GM23248 (cell line): ENCODE results near the gene ACOD1. TPM values are rescaled to one million over a fixed set of nuclear protein-coding genes. Genes with fewer than 3 reads are reported as not detected.

ENCODE experiments used
- DNase-seq: peaks from one replicate; pipeline ENCODE4 v3.0.0-alpha.2; 2015
- H2AFZ ChIP-seq: fragments of 200-600 bp; sonication (generic); 2 replicates; pipeline ENCODE4 v1.6.1; 2016; ENCODE audit warnings: antibody characterized with exemption
- H3F3A ChIP-seq: fragments of 200-600 bp; sonication (generic); 2 replicates; pipeline ENCODE4 v1.6.1; 2016; ENCODE audit warnings: mild to moderate bottlenecking, antibody characterized with exemption, mixed run types; ENCODE audit not compliant: insufficient read depth
- H3K27ac ChIP-seq: fragments of 200-600 bp; sonication (generic); 2 replicates; pipeline ENCODE4 v1.5.1; 2016; ENCODE audit warnings: mild to moderate bottlenecking
- H3K27me3 ChIP-seq: fragments of 200-600 bp; sonication (generic); replicated peaks from 2 replicates; pipeline ENCODE4 v1.6.1; 2016; ENCODE audit warnings: mild to moderate bottlenecking; ENCODE audit not compliant: insufficient read depth
- H3K36me3 ChIP-seq: fragments of 200-600 bp; sonication (generic); 2 replicates; pipeline ENCODE4 v1.6.1; 2016; ENCODE audit warnings: low read depth, mild to moderate bottlenecking
- H3K4me1 ChIP-seq: fragments of 200-600 bp; sonication (generic); 2 replicates; pipeline ENCODE4 v1.6.1; 2016; ENCODE audit warnings: mild to moderate bottlenecking; ENCODE audit not compliant: insufficient read depth
- H3K4me2 ChIP-seq: fragments of 200-600 bp; sonication (generic); one replicate; pipeline ENCODE4 v1.6.1; 2016; ENCODE audit warnings: mild to moderate bottlenecking; ENCODE audit not compliant: unreplicated experiment
- H3K4me3 ChIP-seq: fragments of 200-600 bp; sonication (generic); 2 replicates; pipeline ENCODE4 v1.5.1; 2016; ENCODE audit warnings: mild to moderate bottlenecking
- H3K79me2 ChIP-seq: fragments of 200-600 bp; sonication (generic); 2 replicates; pipeline ENCODE4 v1.6.1; 2016; ENCODE audit warnings: mild to moderate bottlenecking; ENCODE audit not compliant: insufficient read depth
- H3K9ac ChIP-seq: fragments of 200-600 bp; sonication (generic); 2 replicates; pipeline ENCODE4 v1.6.1; 2016; ENCODE audit warnings: mild to moderate bottlenecking
- H3K9me2 ChIP-seq: fragments of 200-600 bp; sonication (generic); 2 replicates; pipeline ENCODE4 v1.6.1; 2016; ENCODE audit warnings: mixed run types, mild to moderate bottlenecking, moderate library complexity; ENCODE audit not compliant: insufficient read depth
- H3K9me3 ChIP-seq: fragments of 200-600 bp; sonication (generic); one replicate; pipeline ENCODE4 v1.6.1; 2017; ENCODE audit warnings: low read depth
- H4K20me1 ChIP-seq: fragments of 200-600 bp; sonication (generic); 2 replicates; pipeline ENCODE4 v1.6.0; 2016; ENCODE audit not compliant: insufficient read depth
- EZH2 ChIP-seq: fragments of 200-600 bp; sonication (generic); IDR thresholded peaks from 2 replicates; pipeline ENCODE4 v1.6.1; 2018; ENCODE audit warnings: antibody characterized with exemption, mild to moderate bottlenecking; ENCODE audit not compliant: insufficient read depth, poor library complexity, severe bottlenecking
- EZH2phosphoT487 ChIP-seq: fragments of 200-600 bp; sonication (generic); IDR thresholded peaks from 2 replicates; pipeline ENCODE4 v1.6.1; 2018; ENCODE audit warnings: antibody characterized with exemption, moderate library complexity, mild to moderate bottlenecking, low read depth; ENCODE audit not compliant: insufficient read depth
- WGBS, 2 experiments: methylation state at CpG; one replicate each; pipeline ENCODE4 v1.1.6; 2015 to 2017; ENCODE audit warnings: low lambda C conversion rate in 2 of 2, low coverage in 1 of 2; ENCODE audit errors: missing lambda C conversion rate in 2 of 2; 5-methylcytosine and 5-hydroxymethylcytosine counted together
- in situ Hi-C: fragments of 300-500 bp; cut with MboI; formaldehyde crosslinking; loops from 2 replicates; pipeline ENCODE4 v1.15.0; 2020
- polyA plus RNA-seq: library from polyadenylated mRNA; unstranded; fragments of >200 nt; fragmentation: Nextera tagmentation; extraction: Ambion mirVana; gene quantifications from 2 replicates; pipeline ENCODE4 v1.2.1, GENCODE V29; 2016
- total RNA-seq: library from RNA; depleted of rRNA; stranded (reverse); fragments of >200 nt; shearing (Covaris generic); gene quantifications from 2 replicates; pipeline ENCODE4 v1.2.3, GENCODE V29; 2014; rRNA removed

ACOD1 gene
- total and polyA plus RNA-seq, 2 experiments from 2014 or later = not detected

- Histone ChIP-seq H2AFZ (no peak overlapping the region), H3F3A (peaks cover 55% of the 10 kb centered on the region), H3K9me2 (no peaks in the 10 kb centered on the region), H3K36me3 (peaks cover 34% of the 10 kb centered on the region), H3K27me3 (no peaks in the 10 kb centered on the region), H3K27ac (peak overlapping the region; percentile 31), H3K79me2 (peaks cover 56% of the 10 kb centered on the region), H3K9me3 (no peaks in the 10 kb centered on the region), H4K20me1 (no peaks in the 10 kb centered on the region), H3K4me1 (peaks cover 15% of the 10 kb centered on the region; the same call in 1 of the 2 replicates), H3K9ac (no peak overlapping the region), H3K4me3 (no peak overlapping the region), H3K4me2 (no peak overlapping the region)
- DNase-seq = peak; percentile 25
- in situ Hi-C loops = no loop called here
- WGBS, 2 experiments = 31 to 34% methylated on average over 1 of the region's 1 CpG
- TF ChIP-seq EZH2 (no peak), EZH2phosphoT487 (no peak)
Measured at GRCh38 chr13:77000475-77000874, 52.2 kb downstream of the ACOD1 start.

- no peak for TF ChIP-seq EZH2phosphoT487
- no peak for TF ChIP-seq EZH2
- 44 to 49% methylated on average over 4 of the region's 4 CpGs for WGBS, 2 experiments
- Histone ChIP-seq H4K20me1 (no peaks in the 10 kb centered on the region), H3K79me2 (peaks cover 57% of the 10 kb centered on the region), H3K27me3 (no peaks in the 10 kb centered on the region), H3K4me3 (no peak overlapping the region), H3K36me3 (peaks cover 31% of the 10 kb centered on the region; the same call in 1 of the 2 replicates), H3K4me1 (peaks cover 20% of the 10 kb centered on the region; the same call in 1 of the 2 replicates), H3F3A (peaks cover 58% of the 10 kb centered on the region), H3K9me3 (no peaks in the 10 kb centered on the region), H3K27ac (no peak overlapping the region), H2AFZ (no peak overlapping the region), H3K4me2 (no peak overlapping the region), H3K9ac (no peak overlapping the region), H3K9me2 (no peaks in the 10 kb centered on the region)
- in situ Hi-C loops = no loop called here
- no peak for DNase-seq
Measured at GRCh38 chr13:77001540-77001939, 53.2 kb downstream of the ACOD1 start.

GRCh38 chr13:77001963-77002587 lies 53.8 kb downstream of the ACOD1 start:
- Histone ChIP-seq H3F3A (peaks cover 60% of the 10 kb centered on the region), H4K20me1 (no peaks in the 10 kb centered on the region), H3K27me3 (no peaks in the 10 kb centered on the region), H3K27ac (no peak overlapping the region), H3K4me1 (peaks cover 20% of the 10 kb centered on the region; the same call in 1 of the 2 replicates), H3K4me2 (no peak overlapping the region), H3K36me3 (peaks cover 36% of the 10 kb centered on the region; the same call in 1 of the 2 replicates), H3K9ac (no peak overlapping the region), H3K4me3 (no peak overlapping the region), H3K79me2 (peaks cover 57% of the 10 kb centered on the region), H2AFZ (no peak overlapping the region), H3K9me2 (no peaks in the 10 kb centered on the region), H3K9me3 (no peaks in the 10 kb centered on the region)
- WGBS, 2 experiments = 16 to 20% methylated on average over 4 of the region's 4 CpGs
- TF ChIP-seq EZH2phosphoT487 = no peak
- no peak for TF ChIP-seq EZH2
- in situ Hi-C loops = no loop called here
- no peak for DNase-seq

- in situ Hi-C loops = no loop called here
- no peak overlapping the region for H3K27ac ChIP-seq
Measured at GRCh38 chr13:77002590-77003190, 54.4 kb downstream of the ACOD1 start.

More at GRCh38 chr13:77002590-77003190, 54.4 kb downstream of the ACOD1 start:
- Histone ChIP-seq H3K9me3 (no peaks in the 10 kb centered on the region), H3K79me2 (peaks cover 57% of the 10 kb centered on the region), H3K36me3 (peaks cover 41% of the 10 kb centered on the region; the same call in 1 of the 2 replicates), H4K20me1 (no peaks in the 10 kb centered on the region), H2AFZ (no peak overlapping the region), H3K27me3 (no peaks in the 10 kb centered on the region), H3K9me2 (no peaks in the 10 kb centered on the region), H3K4me1 (peaks cover 20% of the 10 kb centered on the region; the same call in 1 of the 2 replicates), H3K4me2 (no peak overlapping the region), H3K4me3 (no peak overlapping the region), H3K9ac (no peak overlapping the region), H3F3A (peaks cover 60% of the 10 kb centered on the region)
- TF ChIP-seq EZH2 = no peak
- no peak for TF ChIP-seq EZH2phosphoT487
- WGBS, 2 experiments = 47 to 50% methylated on average over 7 of the region's 7 CpGs
- peak; percentile 66 for DNase-seq

Other genes starting within 250 kb of the ACOD1 start
- 26.4 and 30.4 TPM in 2 replicates for gene KCTD12, start 62.1 kb upstream of the ACOD1 start, total RNA-seq
- 4.0 and 4.5 TPM in 2 replicates for gene KCTD12, start 62.1 kb upstream of the ACOD1 start, polyA plus RNA-seq
- 32.4 and 35.9 TPM in 2 replicates for gene CLN5, start 43.6 kb downstream of the ACOD1 start, total RNA-seq
- gene CLN5, start 43.6 kb downstream of the ACOD1 start, polyA plus RNA-seq = 35.3 and 36.4 TPM in 2 replicates
- gene FBXL3, start 78.6 kb downstream of the ACOD1 start, total RNA-seq = 76.1 and 83.1 TPM in 2 replicates
- 44.8 and 45.1 TPM in 2 replicates for gene FBXL3, start 78.6 kb downstream of the ACOD1 start, polyA plus RNA-seq